SK-N-SH (cell line): Measurements from ENCODE around the gene CFAP100. TPM values are rescaled to one million over a fixed set of nuclear protein-coding genes. Genes with fewer than 3 reads are reported as not detected.

Source experiments
- CTCF ChIA-PET: fragments of 300-600, 350-600 bp; formaldehyde crosslinking; extraction: SDS; loops from one replicate; lab custom pipeline; 2021; lab: Yijun Ruan, JAX
- POLR2A ChIA-PET: fragments of 350-600 bp; sonication (Branson Sonifier 250); formaldehyde crosslinking; extraction: SDS; loops from one replicate; lab custom pipeline; 2020; ENCODE audit warnings: antibody characterized with exemption, inconsistent platforms; lab: Yijun Ruan, JAX
- DNase-seq: peaks from one replicate; pipeline ENCODE4 v3.0.0; 2012
- H2AFZ ChIP-seq: fragments of 200-600 bp; sonication (generic); 2 replicates; pipeline ENCODE4 v1.8.1; 2016; ENCODE audit warnings: antibody characterized with exemption, mild to moderate bottlenecking, low read depth
- H3F3A ChIP-seq: fragments of 200-600 bp; sonication (generic); replicated peaks from 2 replicates; pipeline ENCODE3; 2016; ENCODE audit warnings: antibody characterized with exemption, mild to moderate bottlenecking; ENCODE audit not compliant: insufficient read depth
- H3K27ac ChIP-seq, 2 experiments: fragments of 200-500 bp in 1 of 2; fragments of 200-600 bp in 1 of 2; sonication (Bioruptor generic) in 1 of 2; sonication (generic), shearing (Covaris generic) in 1 of 2; 2 replicates each; pipeline versions ENCODE4 v1.5.1 to v1.6.1; 2014 to 2016; ENCODE audit warnings: low read depth in 2 of 2, inconsistent platforms in 1 of 2, low read length in 1 of 2, mild to moderate bottlenecking in 1 of 2, mixed read lengths in 1 of 2
- H3K27me3 ChIP-seq: fragments of 200-600 bp; sonication (generic), shearing (Covaris generic); 2 replicates; pipeline ENCODE4 v1.6.1; 2016; ENCODE audit warnings: mixed run types; ENCODE audit not compliant: insufficient read depth
- H3K36me3 ChIP-seq, 2 experiments: fragments of 200-500 bp in 1 of 2; fragments of 200-600 bp in 1 of 2; sonication (Bioruptor generic) in 1 of 2; sonication (generic) in 1 of 2; replicated peaks in 1 of 2; 2 replicates each; pipeline versions ENCODE3 to v1.5.1; 2014 to 2016; ENCODE audit warnings: low read length in 1 of 2, mild to moderate bottlenecking in 1 of 2; ENCODE audit not compliant: insufficient read depth in 2 of 2, control insufficient read depth in 1 of 2
- H3K4me1 ChIP-seq, 2 experiments: fragments of 200-500 bp in 1 of 2; fragments of 200-600 bp in 1 of 2; sonication (Bioruptor generic) in 1 of 2; sonication (generic), shearing (Covaris generic) in 1 of 2; 2 replicates each; pipeline versions ENCODE4 v1.5.1 to v1.6.1; 2014 to 2016; ENCODE audit warnings: low read depth in 1 of 2, low read length in 1 of 2, mixed run types in 1 of 2; ENCODE audit not compliant: insufficient read depth in 2 of 2, control insufficient read depth in 1 of 2
- H3K4me2 ChIP-seq: fragments of 200-600 bp; sonication (generic), shearing (Covaris generic); 2 replicates; pipeline ENCODE4 v1.6.1; 2017; ENCODE audit warnings: mixed run types
- H3K4me3 ChIP-seq, 2 experiments: fragments of 200-500 bp in 1 of 2; fragments of 200-600 bp in 1 of 2; sonication (Bioruptor generic) in 1 of 2; sonication (generic), shearing (Covaris generic) in 1 of 2; 2 replicates each; pipeline versions ENCODE4 v1.5.1 to v1.8.1; 2014 to 2016; ENCODE audit warnings: low read depth in 2 of 2, inconsistent platforms in 1 of 2, low read length in 1 of 2, mild to moderate bottlenecking in 1 of 2, mixed read lengths in 1 of 2, moderate library complexity in 1 of 2
- H3K79me2 ChIP-seq: fragments of 200-600 bp; sonication (generic); 2 replicates; pipeline ENCODE4 v1.8.1; 2017; ENCODE audit warnings: mild to moderate bottlenecking; ENCODE audit not compliant: insufficient read depth
- H3K9ac ChIP-seq: fragments of 200-600 bp; sonication (generic); 2 replicates; pipeline ENCODE4 v1.6.1; 2017; ENCODE audit warnings: mixed run types
- H3K9me2 ChIP-seq: fragments of 200-600 bp; sonication (generic); 2 replicates; pipeline ENCODE4 v1.6.1; 2017; ENCODE audit warnings: mixed run types
- H3K9me3 ChIP-seq: fragments of 200-600 bp; sonication (generic); 2 replicates; pipeline ENCODE4 v1.6.1; 2017; ENCODE audit warnings: mixed run types, mild to moderate bottlenecking, moderate library complexity
- H4K20me1 ChIP-seq: fragments of 200-600 bp; sonication (generic); 2 replicates; pipeline ENCODE4 v1.6.1; 2017; ENCODE audit warnings: mild to moderate bottlenecking, mixed run types; ENCODE audit not compliant: insufficient read depth
- CHD2 ChIP-seq: fragments of 150-350 bp; IDR thresholded peaks from 2 replicates; pipeline ENCODE4 v1.6.1; 2018; ENCODE audit warnings: low read length; ENCODE audit not compliant: partially characterized antibody
- CTCF ChIP-seq: fragments of 200-600 bp; sonication (generic); IDR thresholded peaks from 2 replicates; pipeline ENCODE4 v1.6.1; 2017; ENCODE audit warnings: antibody characterized with exemption, mild to moderate bottlenecking, moderate library complexity
- ELF1 ChIP-seq: IDR thresholded peaks from 2 replicates; pipeline ENCODE4 v1.4.0; 2012
- EP300 ChIP-seq, 2 experiments: IDR thresholded peaks; 2 replicates each; pipeline versions ENCODE4 v1.4.0 to v1.6.1; 2012; ENCODE audit warnings: borderline replicate concordance in 1 of 2, low read depth in 1 of 2, low read length in 1 of 2
- FOXM1 ChIP-seq: IDR thresholded peaks from 2 replicates; pipeline ENCODE4 v1.4.0; 2012; ENCODE audit warnings: low read depth, mild to moderate bottlenecking
- GABPA ChIP-seq: IDR thresholded peaks from 2 replicates; pipeline ENCODE4 v1.4.0; 2012; ENCODE audit warnings: low read depth, mild to moderate bottlenecking
- JUND ChIP-seq: IDR thresholded peaks from 2 replicates; pipeline ENCODE4 v1.4.0; 2012
- MEF2A ChIP-seq: IDR thresholded peaks from 2 replicates; pipeline ENCODE4 v1.4.0; 2012; ENCODE audit warnings: low read depth, borderline replicate concordance
- NFIC ChIP-seq: IDR thresholded peaks from 2 replicates; pipeline ENCODE4 v1.4.0; 2012; ENCODE audit warnings: borderline replicate concordance
- NRF1 ChIP-seq: IDR thresholded peaks from 2 replicates; pipeline ENCODE4 v1.6.1; 2012; ENCODE audit warnings: low read depth, mild to moderate bottlenecking, low read length
- PBX3 ChIP-seq: IDR thresholded peaks from 2 replicates; pipeline ENCODE4; 2012
- POLR2AphosphoS5 ChIP-seq: IDR thresholded peaks from 2 replicates; pipeline ENCODE4 v1.6.1; 2012; ENCODE audit warnings: low read depth, low read length
- RAD21 ChIP-seq: IDR thresholded peaks from 2 replicates; pipeline ENCODE4 v1.6.1; 2012; ENCODE audit warnings: mild to moderate bottlenecking, low read length
- RFX5 ChIP-seq: IDR thresholded peaks from 2 replicates; pipeline ENCODE4 v1.6.1; 2012; ENCODE audit warnings: mild to moderate bottlenecking, improper control_type of control experiment, low read length
- RXRA ChIP-seq: IDR thresholded peaks from 2 replicates; pipeline ENCODE4 v1.4.0; 2012; ENCODE audit warnings: low read depth, mild to moderate bottlenecking, borderline replicate concordance
- SIN3A ChIP-seq: IDR thresholded peaks from 2 replicates; pipeline ENCODE4 v1.6.1; 2012; ENCODE audit warnings: low read depth, mild to moderate bottlenecking, low read length, moderate library complexity, borderline replicate concordance
- TAF1 ChIP-seq: IDR thresholded peaks from 2 replicates; pipeline ENCODE4 v1.6.1; 2012; ENCODE audit warnings: low read depth, mild to moderate bottlenecking, low read length, moderate library complexity, borderline replicate concordance
- TEAD4 ChIP-seq: IDR thresholded peaks from 2 replicates; pipeline ENCODE4 v1.4.0; 2012; ENCODE audit warnings: mild to moderate bottlenecking, borderline replicate concordance; ENCODE audit not compliant: insufficient read depth
- USF2 ChIP-seq: fragments of 150-350 bp; IDR thresholded peaks from 2 replicates; pipeline ENCODE4 v1.6.1; 2017; ENCODE audit warnings: antibody characterized with exemption, low read length, low read depth, borderline replicate concordance
- ZBTB33 ChIP-seq: IDR thresholded peaks from 2 replicates; pipeline ENCODE4 v1.4.0; 2012; ENCODE audit warnings: low read depth, borderline replicate concordance
- WGBS: methylation state at CpG from one replicate; pipeline ENCODE4 v1.1.6; 2017; ENCODE audit warnings: low lambda C conversion rate; 5-methylcytosine and 5-hydroxymethylcytosine counted together
- polyA plus RNA-seq, 3 experiments: library from polyadenylated mRNA; depleted of rRNA; stranded (reverse); fragments of >200 nt; gene quantifications; 2 replicates each; pipeline ENCODE4 v1.2.3, GENCODE V29; 2012

CFAP100 gene
- polyA plus RNA-seq, 1 of the 3 experiments (the other 2 are of a cell fraction) = not detected

GRCh38 chr3:126371096-126371705 is 23.5 kb upstream of the CFAP100 start:
- H3K4me3 ChIP-seq = no peak overlapping the region
- no peaks in the 10 kb centered on the region for H3K79me2 ChIP-seq
- no peak overlapping the region for H3K4me2 ChIP-seq
- TF ChIP-seq RAD21 (no peak), POLR2AphosphoS5 (no peak), SIN3A (no peak), MEF2A (no peak), RXRA (no peak), CHD2 (no peak), EP300 (IDR thresholded peaks at IDR 0.05; ENCODE audit: borderline replicate concordance in 1 of 2, low read depth in 1 of 2, low read length in 1 of 2) (no peak), PBX3 (no peak), TAF1 (no peak), TEAD4 (no peak), USF2 (no peak), JUND (no peak), GABPA (no peak), RFX5 (no peak), ZBTB33 (no peak), ELF1 (no peak), FOXM1 (no peak), NRF1 (no peak), NFIC (no peak), CTCF (no peak)
- no peak overlapping the region for H3K27ac ChIP-seq
- ChIA-PET POLR2A (no interaction called here), CTCF (interaction anchor here (0.8 to 1.1 kb wide), 3 partner anchors 19 to 222 kb away, joined by 3 read pairs; no protein-coding TSS in a partner anchor)
- no peak overlapping the region for H3K9ac ChIP-seq
- no peaks in the 10 kb centered on the region for H3F3A ChIP-seq
- H3K4me1 ChIP-seq = peaks cover 0 to 12% of the 10 kb centered on the region in 2 experiments; a peak in 1 of 4 replicates
- H3K9me2 ChIP-seq = no peaks in the 10 kb centered on the region
- no peak for DNase-seq
- H4K20me1 ChIP-seq = no peaks in the 10 kb centered on the region
- H3K36me3 ChIP-seq = no peaks in the 10 kb centered on the region
- peaks cover 8% of the 10 kb centered on the region; the same call in 1 of the 2 replicates for H3K27me3 ChIP-seq
- WGBS = 89% methylated on average over 6 of the region's 22 CpGs
- no peaks in the 10 kb centered on the region for H3K9me3 ChIP-seq
- H2AFZ ChIP-seq = no peak overlapping the region
